H1 (cell line): ENCODE data around the gene DNAJC5G. TPM values are rescaled to one million over a fixed set of nuclear protein-coding genes. Genes with fewer than 3 reads are reported as not detected.

Experiments
- CTCF ChIA-PET: fragments of 300-600 bp; sonication (Branson Sonifier 250); formaldehyde crosslinking; loops from one replicate; lab custom pipeline; 2021; ENCODE audit not compliant: partially characterized antibody; lab: Charles Lee
- POLR2A ChIA-PET: fragments of 300-600 bp; sonication (Branson Sonifier 250); formaldehyde crosslinking; loops from one replicate; lab custom pipeline; 2021; ENCODE audit warnings: inconsistent platforms; ENCODE audit not compliant: partially characterized antibody; lab: Charles Lee
- DNase-seq, 2 experiments: peaks; one replicate each; pipeline versions ENCODE4 v3.0.0 to v3.0.0-alpha.2; 2010 to 2022; ENCODE audit warnings: low spot score in 2 of 2, low read depth in 1 of 2, mixed read lengths in 1 of 2
- FAIRE-seq: peaks from 2 replicates; lab custom pipeline; 2011; peaks lifted over from hg19 to GRCh38; lab: Jason Lieb, UNC
- H2AFZ ChIP-seq: 2 replicates; pipeline ENCODE4 v1.8.1; 2012; ENCODE audit warnings: low read length, inconsistent platforms
- H2AK5ac ChIP-seq: 2 replicates; pipeline ENCODE4 v1.6.1; 2013; ENCODE audit warnings: low read depth, low read length
- H2BK120ac ChIP-seq: replicated peaks from 2 replicates; pipeline ENCODE3; 2013; ENCODE audit warnings: low read depth, low read length, inconsistent platforms
- H2BK12ac ChIP-seq: 2 replicates; pipeline ENCODE4 v1.6.1; 2013; ENCODE audit warnings: low read depth, low read length
- H2BK15ac ChIP-seq: 2 replicates; pipeline ENCODE4 v1.6.1; 2013; ENCODE audit warnings: low read length
- H2BK20ac ChIP-seq: 2 replicates; pipeline ENCODE4 v1.6.1; 2013; ENCODE audit warnings: low read length
- H2BK5ac ChIP-seq: 2 replicates; pipeline ENCODE4 v1.6.1; 2013; ENCODE audit warnings: low read depth, low read length
- H3K14ac ChIP-seq: 2 replicates; pipeline ENCODE4 v1.6.1; 2013; ENCODE audit warnings: inconsistent platforms; ENCODE audit not compliant: insufficient read length
- H3K18ac ChIP-seq: 2 replicates; pipeline ENCODE4 v1.6.1; 2013; ENCODE audit warnings: low read length; ENCODE audit errors: extremely low read depth
- H3K23ac ChIP-seq: 2 replicates; pipeline ENCODE4 v1.6.1; 2013; ENCODE audit warnings: inconsistent platforms; ENCODE audit not compliant: insufficient read length
- H3K23me2 ChIP-seq: 2 replicates; pipeline ENCODE4 v1.6.1; 2013; ENCODE audit warnings: low read depth, low read length
- H3K27ac ChIP-seq: 2 replicates; pipeline ENCODE4 v1.6.1; 2011; ENCODE audit warnings: low read depth, low read length, inconsistent platforms
- H3K27me3 ChIP-seq, 4 experiments: replicated peaks in 1 of 4; 1 replicate in 1 of 4; 2 replicates in 3 of 4; pipeline versions ENCODE4 v1.6.1 to v1.8.1; 2011 to 2013; ENCODE audit warnings: low read length in 3 of 4, mild to moderate bottlenecking in 3 of 4, inconsistent platforms in 2 of 4, mixed read lengths in 2 of 4, moderate library complexity in 1 of 4; ENCODE audit not compliant: control insufficient read depth in 3 of 4, insufficient read depth in 3 of 4; ENCODE audit errors: extremely low read depth in 1 of 4
- H3K36me3 ChIP-seq, 4 experiments: 2 replicates each; pipeline versions ENCODE4 v1.6.1 to v1.8.1; 2011 to 2013; ENCODE audit warnings: mild to moderate bottlenecking in 4 of 4, low read length in 3 of 4, moderate library complexity in 2 of 4, control low read depth in 1 of 4, inconsistent platforms in 1 of 4; ENCODE audit not compliant: insufficient read depth in 4 of 4, control insufficient read depth in 2 of 4
- H3K4ac ChIP-seq: replicated peaks from 2 replicates; pipeline ENCODE3; 2013; ENCODE audit warnings: low read length, low read depth, mixed read lengths, inconsistent platforms; ENCODE audit not compliant: insufficient read length
- H3K4me1 ChIP-seq, 4 experiments: replicated peaks in 1 of 4; 1 replicate in 1 of 4; 2 replicates in 3 of 4; pipeline versions ENCODE4 v1.6.1 to v1.8.1; 2011 to 2013; ENCODE audit warnings: low read length in 3 of 4, inconsistent platforms in 2 of 4, mixed read lengths in 1 of 4; ENCODE audit not compliant: insufficient read depth in 4 of 4, control insufficient read depth in 3 of 4
- H3K4me2 ChIP-seq, 2 experiments: 2 replicates each; pipeline versions ENCODE4 v1.6.1 to v1.8.1; 2011 to 2013; ENCODE audit warnings: low read depth in 2 of 2, low read length in 2 of 2, control low read depth in 1 of 2, inconsistent platforms in 1 of 2, mild to moderate bottlenecking in 1 of 2; ENCODE audit not compliant: insufficient read depth in 1 of 2
- H3K4me3 ChIP-seq, 4 experiments: fragments of 200-600, 300-600 bp in 1 of 4; sonication (generic), shearing (Covaris generic), sonication (Bioruptor Twin) in 1 of 4; 2 replicates each; pipeline versions ENCODE4 v1.5.1 to v1.8.1; 2011 to 2016; ENCODE audit warnings: low read length in 4 of 4, low read depth in 3 of 4, control low read depth in 2 of 4, inconsistent platforms in 2 of 4, mild to moderate bottlenecking in 2 of 4, mixed read lengths in 1 of 4, moderate library complexity in 1 of 4; ENCODE audit not compliant: insufficient read depth in 2 of 4; ENCODE audit errors: extremely low read depth in 1 of 4
- H3K56ac ChIP-seq: replicated peaks from 2 replicates; pipeline ENCODE3; 2013; ENCODE audit warnings: low read depth, mild to moderate bottlenecking, mixed read lengths, low read length, inconsistent platforms; ENCODE audit not compliant: insufficient read length
- H3K79me1 ChIP-seq: 2 replicates; pipeline ENCODE4 v1.6.1; 2013; ENCODE audit warnings: low read depth, low read length, control low read depth
- H3K79me2 ChIP-seq, 2 experiments: 2 replicates each; pipeline versions ENCODE4 v1.6.1 to v1.8.1; 2012 to 2013; ENCODE audit warnings: low read length in 2 of 2, mild to moderate bottlenecking in 2 of 2, inconsistent platforms in 1 of 2; ENCODE audit not compliant: insufficient read depth in 2 of 2, control insufficient read depth in 1 of 2
- H3K9ac ChIP-seq, 4 experiments: replicated peaks in 1 of 4; 1 replicate in 1 of 4; 2 replicates in 3 of 4; pipeline versions ENCODE4 v1.6.1 to v1.8.1; 2011 to 2013; ENCODE audit warnings: low read depth in 3 of 4, low read length in 3 of 4, control low read depth in 2 of 4, mild to moderate bottlenecking in 2 of 4, moderate library complexity in 2 of 4, inconsistent platforms in 1 of 4; ENCODE audit errors: extremely low read depth in 1 of 4
- H3K9me3 ChIP-seq, 2 experiments: 2 replicates each; pipeline versions ENCODE4 v1.6.1 to v1.8.1; 2012 to 2013; ENCODE audit warnings: mild to moderate bottlenecking in 2 of 2, moderate library complexity in 2 of 2, control low read depth in 1 of 2, inconsistent platforms in 1 of 2, low read depth in 1 of 2, low read length in 1 of 2, mixed read lengths in 1 of 2; ENCODE audit not compliant: insufficient read depth in 2 of 2
- H4K20me1 ChIP-seq, 2 experiments: replicated peaks in 1 of 2; 2 replicates each; pipeline versions ENCODE3 to v1.8.1; 2011 to 2013; ENCODE audit warnings: inconsistent platforms in 2 of 2, low read length in 2 of 2, mild to moderate bottlenecking in 1 of 2; ENCODE audit not compliant: insufficient read depth in 2 of 2, control insufficient read depth in 1 of 2
- H4K5ac ChIP-seq: 2 replicates; pipeline ENCODE4 v1.6.1; 2013; ENCODE audit warnings: low read length, low read depth, mixed read lengths, inconsistent platforms; ENCODE audit not compliant: insufficient read length
- H4K8ac ChIP-seq: 2 replicates; pipeline ENCODE4 v1.8.0; 2013; ENCODE audit warnings: mild to moderate bottlenecking, moderate library complexity, low read length, inconsistent platforms; ENCODE audit not compliant: insufficient read depth; ENCODE audit errors: extremely low read depth
- H4K91ac ChIP-seq: replicated peaks from 2 replicates; pipeline ENCODE3; 2013; ENCODE audit warnings: low read length, mixed read lengths, inconsistent platforms; ENCODE audit not compliant: insufficient read length
- CHD2 ChIP-seq: IDR thresholded peaks from 2 replicates; pipeline ENCODE4 v1.6.1; 2012; ENCODE audit warnings: low read length, improper control_type of control experiment
- WGBS, 2 experiments: shearing (Covaris generic) in 1 of 2; methylation state at CpG; one replicate each; pipeline versions ENCODE4 v1.1.6 to v1.1.7; 2013 to 2015; ENCODE audit warnings: low lambda C conversion rate in 2 of 2, mixed read lengths in 2 of 2, inconsistent platforms in 1 of 2, low coverage in 1 of 2, missing lambda C conversion rate in 1 of 2; ENCODE audit not compliant: insufficient replicate concordance in 2 of 2, insufficient coverage in 1 of 2, insufficient read length in 1 of 2; ENCODE audit errors: extremely low coverage in 1 of 2, missing lambda C conversion rate in 1 of 2; 5-methylcytosine and 5-hydroxymethylcytosine counted together
- polyA plus RNA-seq, 7 experiments: library from polyadenylated mRNA; depleted of rRNA in 3 of 7; stranded (reverse) in 5 of 7; unstranded in 2 of 7; fragments of >200 nt in 5 of 7; fragments of 200-250 nt in 2 of 7; gene quantifications; 1 replicate in 5 of 7; 2 replicates in 1 of 7; 4 replicates in 1 of 7; pipeline versions ENCODE4 v1.2.1 to v1.2.3, GENCODE V29; 2011 to 2013; ENCODE audit warnings: missing spikeins in 2 of 7, mixed read lengths in 2 of 7
- total RNA-seq: library from RNA; stranded (reverse); fragmentation: NEBNext Ultra II Directional; extraction: Animal tissue kit (Norgen Biotek cat#: 25700); gene quantifications from 2 replicates; pipeline ENCODE4 v1.2.1, GENCODE V29; 2021

Gene DNAJC5G
- total and polyA plus RNA-seq, 2 of the 8 experiments (the other 6 are each of a cell fraction or from before 2014, with no cell fraction given) = 0.83 to 1.4 TPM

GRCh38 chr2:27255660-27256059 lies 19.6 kb upstream of the DNAJC5G start:
- H3K9me3 ChIP-seq = no peaks in the 10 kb centered on the region
- H3K27ac ChIP-seq = no peak overlapping the region
- H2BK15ac ChIP-seq = no peak overlapping the region
- WGBS, 2 experiments = 50% methylated on average over 1 of the region's 1 CpG; no CpG with 5 or more reads in 1 of the 2 experiments
- no peak overlapping the region for H3K4ac ChIP-seq
- peaks cover 0 to 12% (median 7%) of the 10 kb centered on the region in 4 experiments; a peak in 5 of 7 replicates for H3K27me3 ChIP-seq
- peaks cover 0 to 6% of the 10 kb centered on the region in 2 experiments for H4K20me1 ChIP-seq
- no peak overlapping the region for H3K56ac ChIP-seq
- H4K5ac ChIP-seq = no peak overlapping the region
- no peak overlapping the region for H4K91ac ChIP-seq
- POLR2A ChIA-PET = interaction anchor here (1.2 to 32.6 kb wide), 4 partner anchors 8 to 44 kb away, joined by 3 to 835 read pairs (median 28); partner anchors contain the start of genes ATRAID, CAD and SLC5A6
- H2BK5ac ChIP-seq = no peak overlapping the region
- no peak overlapping the region for H3K4me3 ChIP-seq
- CTCF ChIA-PET = interaction anchor here (0.7 to 5.6 kb wide), 6 partner anchors 10 to 37 kb away, joined by 3 to 64 read pairs (median 4); partner anchors contain the start of gene TRIM54
- no peak overlapping the region for H3K4me2 ChIP-seq
- H3K36me3 ChIP-seq = no peaks in the 10 kb centered on the region
- no peak overlapping the region for H3K18ac ChIP-seq
- peaks cover 0 to 8% (median 4%) of the 10 kb centered on the region in 4 experiments; a peak in 6 of 7 replicates for H3K4me1 ChIP-seq
- no peak overlapping the region for H2BK20ac ChIP-seq
- H4K8ac ChIP-seq = no peak overlapping the region
- no peak overlapping the region for H3K14ac ChIP-seq
- H3K9ac ChIP-seq = no peak overlapping the region
- H2AFZ ChIP-seq = no peak overlapping the region
- H2BK12ac ChIP-seq = no peak overlapping the region
- H3K79me1 ChIP-seq = no peaks in the 10 kb centered on the region
- no peak overlapping the region for H2BK120ac ChIP-seq
- no peak overlapping the region for H3K23ac ChIP-seq
- DNase-seq (no peak), FAIRE-seq (no peak)
- no peak overlapping the region for H2AK5ac ChIP-seq
- H3K79me2 ChIP-seq = no peaks in the 10 kb centered on the region
- no peaks in the 10 kb centered on the region; the same call in 1 of the 2 replicates for H3K23me2 ChIP-seq
- no peak for TF ChIP-seq CHD2
